IPS DF 6.9 (cell line): Measurements from ENCODE around the gene GNG3.

Source experiments
- DNase-seq: peaks from one replicate; pipeline ENCODE4 v3.0.0-alpha.2; 2013; ENCODE audit warnings: low read depth, low spot score
- H3K27ac ChIP-seq: one replicate; pipeline ENCODE4 v1.5.1; 2013; ENCODE audit warnings: low read length, control low read depth
- H3K27me3 ChIP-seq: 2 replicates; pipeline ENCODE4 v1.6.1; 2013; ENCODE audit warnings: mild to moderate bottlenecking, low read length; ENCODE audit not compliant: control insufficient read depth, insufficient read depth
- H3K36me3 ChIP-seq: 2 replicates; pipeline ENCODE4 v1.6.1; 2013; ENCODE audit warnings: low read length; ENCODE audit not compliant: control insufficient read depth, insufficient read depth
- H3K4me1 ChIP-seq: 2 replicates; pipeline ENCODE4 v1.6.1; 2013; ENCODE audit warnings: low read length; ENCODE audit not compliant: control insufficient read depth, insufficient read depth
- H3K4me3 ChIP-seq: 2 replicates; pipeline ENCODE4 v1.5.1; 2013; ENCODE audit warnings: mild to moderate bottlenecking, low read length
- H3K9me3 ChIP-seq: 2 replicates; pipeline ENCODE4 v1.6.1; 2013; ENCODE audit warnings: low read length, inconsistent platforms; ENCODE audit not compliant: control insufficient read depth, insufficient read depth
- WGBS: extraction: QIAGEN DNeasy Blood & Tissue Kit; methylation state at CpG from one replicate; pipeline ENCODE4 v1.1.7; 2013; ENCODE audit warnings: mixed read lengths, missing lambda C conversion rate; ENCODE audit not compliant: insufficient read length, insufficient coverage; 5-methylcytosine and 5-hydroxymethylcytosine counted together

Gene GNG3

DNA sequence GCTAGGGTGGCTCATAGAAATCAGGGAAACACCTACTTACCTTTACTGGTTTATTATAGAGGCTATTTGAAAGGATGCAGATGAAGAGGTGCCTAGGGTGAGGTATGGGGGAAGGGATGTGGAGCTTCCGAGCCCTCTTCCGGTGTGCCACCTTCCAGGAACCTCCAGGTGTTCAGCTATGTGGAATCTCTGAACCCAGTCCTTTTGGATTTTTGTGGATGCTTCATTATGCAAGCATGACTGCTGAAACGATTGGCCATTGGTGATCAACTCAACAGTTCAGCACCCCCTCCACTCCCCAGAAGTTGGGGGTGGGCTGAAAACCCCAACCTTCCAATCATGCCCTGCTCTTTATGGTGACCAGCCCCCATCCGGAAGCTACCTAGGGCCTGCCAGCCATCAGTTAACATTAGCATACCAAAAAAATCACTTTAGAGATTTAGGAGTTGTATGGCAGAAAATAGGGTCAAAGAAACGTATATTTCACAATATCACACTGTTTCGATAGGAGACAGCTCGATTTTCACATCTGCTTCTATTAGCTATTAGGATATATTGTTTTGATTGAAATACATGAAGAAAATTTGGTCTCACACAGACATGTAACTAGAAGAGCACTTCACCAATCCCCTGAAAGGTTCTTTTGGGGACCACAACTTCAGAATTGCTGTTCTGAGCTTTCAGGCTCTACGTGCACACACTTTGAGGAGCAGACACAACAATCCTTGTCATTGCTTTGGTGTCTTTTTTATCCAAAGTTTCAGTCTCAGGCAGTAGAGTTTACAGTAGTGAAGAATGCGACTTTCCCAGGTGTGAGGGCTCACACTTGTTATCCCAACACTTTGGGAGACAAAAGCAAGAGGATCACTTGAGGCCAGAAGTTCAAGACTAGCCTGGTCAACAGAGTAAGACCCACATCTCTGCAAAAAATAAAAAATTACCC, 50.6 kb downstream of the GNG3 start:
- DNase-seq, result peak; percentile 86
- WGBS, result no CpG with 5 or more reads among the region's 9 CpGs

More for the DNA sequence above, 50.6 kb downstream of the GNG3 start:
- Histone ChIP-seq H3K27me3 (no peaks in the 10 kb centered on the region), H3K4me1 (no peaks in the 10 kb centered on the region), H3K27ac (peak overlapping the region; percentile 20), H3K36me3 (0 out of 2 replicates have a peak, but pooled peaks cover 1% of the 10 kb centered on the region), H3K4me3 (peak overlapping the region; percentile 44; the same call in 1 of the 2 replicates), H3K9me3 (no peaks in the 10 kb centered on the region)
